OCI-LY3 (cell line): ENCODE measurements around the gene TGFB3.

ENCODE experiments used
- CTCF ChIP-seq: fragments of 200-600, 300-600 bp; sonication (generic); IDR thresholded peaks from 2 replicates; pipeline ENCODE4 v1.5.1; 2014; ENCODE audit warnings: antibody characterized with exemption, low read length, low read depth
- EZH2phosphoT487 ChIP-seq: fragments of 200-600 bp; shearing (Covaris generic); IDR thresholded peaks from 2 replicates; pipeline ENCODE4 v1.6.1; 2018; ENCODE audit warnings: antibody characterized with exemption, mixed run types, low read depth

DNA sequence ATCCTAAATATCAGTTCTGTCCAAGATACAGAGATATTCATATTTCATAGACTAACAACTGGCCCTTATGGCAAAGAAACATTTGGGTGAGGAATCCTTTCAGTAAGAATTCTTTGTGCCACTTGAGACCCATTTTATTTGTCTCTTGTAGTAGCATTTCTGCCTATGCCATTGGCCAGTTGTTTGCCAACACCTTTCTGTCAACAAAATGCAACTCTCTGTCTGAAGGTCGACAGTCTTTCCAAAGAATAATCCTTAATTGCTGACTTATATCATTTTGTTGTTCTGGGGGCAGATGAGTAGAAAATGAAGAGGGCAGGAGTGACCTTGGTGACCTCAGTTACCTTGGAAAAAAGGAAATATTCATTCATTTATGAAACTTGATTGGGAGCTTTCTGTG is 14.7 kb upstream of the TGFB3 start:
- TF ChIP-seq CTCF = no peak
- TF ChIP-seq EZH2phosphoT487 = no peak
